Hematopoietic multipotent progenitor cell treated with erythropoietin and hydrocortisone succinate and interleukin-3 and kit ligand, for 17 days (in vitro differentiated cells): ENCODE data around the gene TNFRSF11A.

Experiments used
- DNase-seq: peaks from one replicate; pipeline ENCODE4 v3.0.0-alpha.2; 2015; ENCODE audit warnings: low spot score

Gene TNFRSF11A

DNA sequence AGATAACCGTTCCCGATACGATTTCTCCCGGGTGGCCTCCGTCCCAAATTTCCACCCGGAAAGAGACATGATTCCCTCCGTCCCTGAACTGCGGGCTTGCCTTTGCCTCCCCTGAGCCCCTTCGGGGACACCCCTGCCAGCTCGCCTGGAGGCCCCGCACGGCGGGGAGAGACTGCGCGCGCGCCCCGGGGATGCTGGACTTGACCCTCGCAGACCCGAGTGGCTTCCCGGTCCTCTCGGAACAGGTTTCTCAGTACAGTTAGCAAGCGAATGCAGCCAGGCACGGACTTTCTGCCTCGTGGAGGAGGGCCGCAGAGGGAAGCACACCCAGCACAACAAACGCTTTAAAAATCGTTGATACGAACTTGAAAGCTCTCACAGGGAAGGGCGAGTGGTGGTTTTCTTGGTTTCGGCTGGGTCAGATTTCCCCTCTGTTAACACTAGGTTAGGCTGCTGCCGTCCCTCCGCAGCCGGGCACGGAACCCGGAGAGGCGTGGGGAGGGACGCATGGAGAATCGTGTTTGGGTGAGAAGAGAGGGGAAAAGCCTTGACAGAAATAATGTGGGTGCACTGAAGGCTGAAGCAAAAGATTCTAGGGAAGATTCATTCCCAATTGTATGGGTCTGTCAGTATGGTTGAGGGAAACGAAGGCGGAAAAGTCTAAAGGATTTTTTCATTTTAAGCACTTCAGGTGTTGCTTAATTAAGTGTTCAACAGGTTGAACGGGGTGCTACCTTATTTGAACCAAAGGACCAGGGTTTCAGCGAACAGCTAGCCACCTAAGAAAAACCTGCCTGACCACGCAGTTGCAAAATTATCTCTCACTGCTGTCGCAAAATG lies 916 bp downstream of the TNFRSF11A start:
- no peak for DNase-seq

DNA sequence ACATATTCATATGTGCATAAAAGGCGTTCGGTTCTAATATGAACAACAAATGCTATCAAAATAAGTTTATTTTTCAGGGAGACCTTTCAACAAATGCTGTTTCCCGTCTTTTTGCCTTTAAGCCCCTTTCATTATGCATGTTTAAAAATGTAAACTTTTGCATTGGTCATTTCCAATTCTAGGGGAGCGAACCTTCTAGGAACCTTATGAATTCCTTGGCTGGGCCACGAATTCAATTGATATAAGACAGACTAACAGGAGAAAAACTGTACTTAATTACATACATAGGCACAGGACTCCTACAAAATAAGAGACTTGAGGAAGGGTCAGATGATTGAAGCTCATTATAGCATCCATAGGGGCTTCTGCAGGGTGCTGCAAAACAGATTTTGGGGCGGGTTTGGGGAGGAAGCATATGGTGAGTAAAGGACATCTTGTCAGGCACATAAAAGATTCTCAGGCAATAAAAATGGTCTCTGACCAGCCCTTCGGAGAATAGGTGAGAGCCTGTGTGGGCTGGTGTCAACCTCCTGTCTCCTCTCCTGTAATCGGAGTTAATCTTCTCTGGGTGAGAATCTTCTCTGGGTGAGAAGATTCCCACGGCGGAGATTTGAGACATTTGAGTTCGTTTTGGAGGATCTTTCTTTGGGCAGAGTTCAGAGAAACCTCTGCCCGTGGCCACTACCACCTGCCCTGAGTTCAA lies 1.7 kb downstream of the TNFRSF11A start:
- DNase-seq: no peak

DNA sequence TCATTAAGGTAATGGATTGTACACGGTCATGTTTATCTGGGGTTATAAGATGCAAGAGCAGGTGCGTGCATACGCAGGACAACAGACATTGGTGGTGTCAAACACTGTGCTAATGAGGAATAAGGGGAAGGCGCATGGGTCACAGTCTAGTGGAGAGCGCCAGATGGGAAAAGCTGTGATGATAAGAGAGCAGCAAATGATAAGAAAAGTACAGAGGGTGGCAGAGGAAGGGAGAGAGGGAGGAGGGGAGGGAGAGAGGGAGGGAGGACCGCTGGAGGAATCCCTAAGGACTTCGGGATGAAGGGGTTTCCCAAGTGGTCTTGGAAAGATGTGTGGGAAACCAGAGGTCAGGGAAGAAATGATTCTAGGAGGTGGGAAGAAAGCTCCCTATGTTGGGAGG lies 2.9 kb downstream of the TNFRSF11A start:
- DNase-seq: no peak

GRCh38 chr18:62328586-62329525 lies 3.7 kb downstream of the TNFRSF11A start:
- DNase-seq: no peak

- DNase-seq: no peak
Measured at GRCh38 chr18:62329691-62330454, 4.8 kb downstream of the TNFRSF11A start.

- DNase-seq: no peak
Measured at GRCh38 chr18:62330650-62331049, 5.5 kb downstream of the TNFRSF11A start.

DNA sequence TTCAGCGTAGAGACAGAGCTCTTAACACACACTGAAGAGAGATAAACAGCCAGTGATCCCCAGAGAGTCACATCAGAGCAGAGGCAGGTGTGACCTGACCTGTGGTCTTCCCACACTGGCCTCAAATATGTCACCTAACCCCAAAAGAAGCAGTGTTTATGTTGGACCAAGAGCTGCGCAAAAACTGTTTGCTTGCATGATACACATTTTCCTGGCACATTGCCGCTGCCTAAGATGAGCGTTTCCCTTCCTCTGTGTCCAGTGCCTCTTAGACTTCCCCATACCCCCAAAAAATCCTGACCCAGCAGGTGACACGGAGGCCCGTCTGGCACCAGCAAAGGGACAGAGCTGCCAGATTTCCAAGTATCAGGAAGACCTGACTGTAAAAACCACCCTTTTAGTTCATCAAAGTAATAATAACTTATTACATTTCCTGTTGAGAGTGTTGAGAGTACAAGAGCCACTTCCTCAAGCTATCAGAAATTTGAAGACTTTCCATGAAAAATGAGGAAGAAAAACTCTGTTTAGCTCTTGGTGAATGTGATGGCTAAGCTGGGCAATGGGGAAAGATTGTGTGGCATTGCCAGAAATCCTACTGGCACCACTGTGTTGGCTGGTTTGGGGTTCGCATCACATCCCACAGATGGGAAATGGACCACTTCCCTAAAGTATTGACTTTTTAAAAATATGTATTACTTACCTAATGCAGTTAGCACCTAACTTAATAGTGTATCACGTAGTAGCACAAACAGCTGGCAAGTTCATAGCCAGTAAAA lies 6.7 kb downstream of the TNFRSF11A start:
- no peak for DNase-seq

DNA sequence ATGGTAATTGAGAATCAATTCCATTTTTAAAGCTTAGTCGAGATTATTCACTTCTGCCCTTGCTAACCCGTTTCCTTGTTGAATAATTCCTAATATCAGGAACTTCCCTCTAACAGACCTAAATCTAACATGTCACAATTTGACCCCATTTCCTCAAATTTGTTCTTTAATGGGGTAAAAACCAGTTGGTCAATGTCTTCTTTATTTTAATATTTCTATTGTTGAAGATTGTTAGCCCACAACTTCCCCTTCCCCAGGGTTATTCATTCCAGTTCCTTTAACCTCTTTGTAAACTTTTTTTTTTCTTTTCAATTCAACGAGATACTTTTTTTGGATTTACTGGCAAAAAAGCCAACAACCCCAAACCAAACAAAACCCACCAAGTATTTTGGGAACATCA lies 7.3 kb downstream of the TNFRSF11A start:
- no peak for DNase-seq

- DNase-seq: no peak
Measured at GRCh38 chr18:62332964-62333695, 8.0 kb downstream of the TNFRSF11A start.

DNA sequence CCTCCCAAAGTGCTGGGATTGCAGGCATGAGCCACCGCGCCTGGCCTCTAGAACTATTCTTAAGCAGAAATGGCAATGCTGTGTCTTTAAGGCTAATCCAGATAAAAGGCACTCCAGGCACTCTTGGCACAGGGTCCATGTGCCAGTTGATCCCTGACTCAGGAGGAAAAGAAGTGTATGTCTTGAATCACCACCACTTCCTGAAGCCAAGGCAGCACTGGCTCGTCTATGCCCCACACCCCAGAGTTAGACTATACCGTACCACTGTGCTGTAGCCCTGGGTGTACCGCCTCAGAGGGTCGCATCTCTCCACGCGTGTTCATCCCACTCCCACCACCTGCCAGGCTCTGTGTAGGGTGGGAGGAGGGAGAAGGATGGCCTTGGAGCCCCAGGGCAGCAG lies 9.0 kb downstream of the TNFRSF11A start:
- no peak for DNase-seq

GRCh38 chr18:62335494-62335893 lies 10.4 kb downstream of the TNFRSF11A start:
- DNase-seq: no peak

DNA sequence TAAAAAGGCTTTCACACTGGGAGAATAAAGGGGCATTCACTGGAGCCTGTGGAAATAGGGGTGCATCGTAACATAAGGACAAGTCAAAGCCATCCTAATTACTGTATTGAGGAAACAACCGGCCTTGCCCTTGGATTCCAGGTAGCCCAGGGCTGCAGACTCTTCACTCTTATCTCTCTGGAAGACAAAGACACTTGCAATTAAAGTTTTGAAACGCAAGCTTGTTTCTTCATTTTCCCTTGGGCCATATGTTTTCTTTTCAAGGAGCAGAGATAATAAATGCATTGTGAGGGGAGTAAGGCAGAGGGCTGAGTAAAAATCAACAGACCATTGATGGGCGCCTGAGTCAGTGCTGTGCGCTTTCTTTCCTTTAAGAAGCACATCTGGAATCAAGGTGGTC lies 11.5 kb downstream of the TNFRSF11A start:
- no peak for DNase-seq

DNA sequence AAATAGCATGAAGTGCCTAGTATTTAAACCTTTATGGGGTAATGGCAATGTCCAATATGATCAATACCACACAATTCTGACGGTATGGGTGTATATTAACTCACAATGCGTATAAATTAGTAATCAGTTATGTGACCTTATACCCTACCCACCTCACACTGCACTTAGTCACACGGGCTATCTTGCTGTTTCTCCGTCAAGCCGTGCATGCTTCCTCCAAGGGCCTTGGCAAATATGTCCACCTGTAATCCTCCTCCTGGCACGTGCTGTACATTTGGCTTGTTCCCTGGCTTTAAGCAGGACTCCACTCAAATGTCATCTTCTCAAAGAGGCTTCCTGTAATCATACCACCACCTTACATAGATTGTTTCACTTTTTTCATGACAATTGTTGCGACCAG lies 12.2 kb downstream of the TNFRSF11A start:
- no peak for DNase-seq

DNA sequence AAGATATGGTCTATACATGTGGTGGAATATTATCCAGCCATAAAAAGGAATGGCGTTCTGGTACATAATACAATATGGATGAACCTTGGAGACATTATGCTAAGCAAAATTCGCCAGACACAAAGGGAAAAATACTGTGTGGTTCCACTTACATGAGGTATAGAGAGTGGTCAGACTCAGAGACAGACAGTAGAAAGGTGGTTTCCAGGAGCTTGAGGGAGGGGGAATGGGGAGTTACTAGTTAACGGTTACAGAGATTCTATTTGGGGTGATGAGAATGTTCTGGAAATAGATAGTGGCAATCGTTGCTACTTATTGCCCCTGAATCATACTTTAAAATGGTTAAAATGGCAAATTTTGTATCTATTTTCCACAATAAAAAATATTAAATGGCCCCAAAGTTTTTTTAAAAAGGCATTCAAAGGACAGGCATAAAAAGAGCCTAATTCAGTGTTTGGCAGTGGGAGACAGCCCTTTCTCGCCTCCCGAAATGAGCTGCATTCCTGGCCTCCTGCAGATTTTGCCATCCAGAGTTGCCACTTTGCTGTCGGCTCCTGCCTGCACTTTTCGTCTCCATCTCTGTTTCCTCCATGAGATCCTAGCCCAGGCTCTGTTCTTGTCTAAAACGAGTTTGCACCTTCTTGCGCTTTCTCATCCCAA lies 13.5 kb downstream of the TNFRSF11A start:
- DNase-seq: no peak

DNA sequence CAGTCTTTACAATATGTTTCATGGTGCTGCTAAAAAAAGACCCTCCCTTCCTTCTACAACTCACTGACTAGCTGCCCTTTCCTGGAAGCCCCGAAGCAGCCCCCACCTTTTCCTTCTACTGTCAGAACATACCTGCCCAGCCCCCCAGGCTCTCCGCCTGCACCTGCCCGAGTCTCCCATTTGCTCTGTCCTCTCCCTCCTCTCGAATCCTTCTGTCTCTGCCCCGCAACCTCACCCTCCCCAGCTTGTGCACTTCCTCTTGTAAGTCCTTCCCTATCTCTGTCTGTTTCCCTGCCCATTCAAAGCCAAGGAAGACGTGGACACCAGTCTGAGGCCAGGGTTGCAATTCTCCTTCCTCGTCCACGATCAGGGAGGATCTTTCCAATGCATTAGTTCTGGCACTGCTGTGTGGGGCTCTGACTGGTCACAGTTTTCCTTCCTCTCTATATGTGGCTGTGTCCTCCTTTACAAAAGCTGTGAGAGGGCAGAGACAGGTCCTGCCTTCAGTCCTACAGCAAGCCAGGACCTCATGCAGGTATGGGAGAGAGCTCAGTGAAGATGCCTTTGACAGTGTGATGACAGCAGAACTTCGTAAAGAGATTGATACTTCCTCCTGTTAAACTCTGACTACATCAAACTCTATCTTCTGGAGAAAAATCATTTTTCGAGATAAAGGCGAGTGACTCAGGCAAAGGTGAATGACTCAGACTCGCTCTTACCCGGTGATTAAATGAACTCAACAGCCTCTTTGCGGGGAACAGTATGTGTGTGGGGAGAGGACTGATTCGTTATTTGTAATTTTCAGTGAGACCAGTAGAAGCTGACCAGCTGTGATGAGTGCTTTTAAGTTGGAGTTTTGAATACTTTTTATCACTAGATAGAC lies 14.2 kb downstream of the TNFRSF11A start:
- no peak for DNase-seq

DNA sequence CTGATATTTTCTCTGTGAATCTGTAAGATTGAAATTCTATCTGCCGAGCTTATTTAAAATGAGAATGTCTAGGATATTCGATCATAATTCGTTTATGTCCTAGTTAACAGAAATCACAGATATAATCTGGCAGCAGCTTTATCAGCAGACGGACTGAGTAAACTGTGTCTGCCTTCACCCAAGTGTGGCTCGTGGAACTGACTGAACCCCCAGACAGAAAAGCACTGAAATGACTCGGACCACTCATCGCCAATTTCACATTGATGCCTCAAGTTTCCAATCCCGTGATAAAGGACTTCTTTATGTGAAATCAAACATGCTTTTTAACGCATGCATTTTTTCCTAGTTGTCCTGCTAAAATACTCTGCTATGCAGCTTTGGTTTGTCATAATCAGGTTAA lies 15.9 kb downstream of the TNFRSF11A start:
- no peak for DNase-seq

- no peak for DNase-seq
Measured at GRCh38 chr18:62341473-62341872, 16.4 kb downstream of the TNFRSF11A start.

DNA sequence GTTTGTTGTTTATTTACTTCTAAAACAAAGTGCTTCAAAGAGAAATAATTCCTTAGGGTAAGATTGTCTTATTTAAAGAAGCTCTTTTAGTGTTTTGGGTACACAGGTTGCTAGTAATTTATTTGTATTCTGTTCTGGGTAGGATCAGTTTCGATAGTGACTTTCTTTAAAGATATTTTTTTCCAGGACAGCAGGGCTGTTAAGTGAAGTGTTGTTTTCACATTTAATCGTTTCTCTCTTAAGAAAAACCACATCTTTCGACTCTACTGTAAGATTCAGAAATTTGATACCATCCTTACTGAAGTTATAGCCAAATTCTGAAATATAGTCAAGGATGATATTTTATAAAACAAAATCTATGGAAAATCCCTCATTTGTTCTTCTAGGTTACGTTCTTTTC lies 17.8 kb downstream of the TNFRSF11A start:
- DNase-seq: no peak

DNA sequence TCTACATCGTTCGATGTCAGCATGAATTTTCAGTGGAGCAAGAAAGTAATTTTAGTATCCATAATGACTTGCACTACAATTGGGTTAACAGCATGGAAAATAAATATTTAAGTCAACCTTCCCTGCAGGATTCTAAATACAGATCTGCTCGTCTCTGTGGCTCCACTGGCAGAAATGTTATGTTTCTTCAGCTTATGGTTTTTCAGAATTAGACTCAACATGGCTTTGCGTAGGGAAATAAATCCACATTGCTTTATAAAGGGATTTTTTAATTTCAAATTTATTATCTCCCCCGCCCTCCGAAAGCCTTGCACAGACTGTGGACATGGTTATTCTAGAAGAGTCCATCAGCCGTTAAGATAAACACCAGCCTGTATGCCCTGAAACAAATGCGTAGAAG lies 18.2 kb downstream of the TNFRSF11A start:
- DNase-seq: no peak
